Heart left ventricle (tissue), 16 donors: ENCODE measurements around the gene FAM83G. TPM values are rescaled to one million over a fixed set of nuclear protein-coding genes. Genes with fewer than 3 reads are reported as not detected.

ENCODE experiments used
- ATAC-seq, 4 donors: fragments of 200-7000 bp; cut with Tn5 transposase; one replicate each; pipeline ENCODE4 v1.9.1; 2020 to 2022; ENCODE audit warnings: moderate library complexity in 4 of 4, mild to moderate bottlenecking in 3 of 4, moderate number of reproducible peaks in 1 of 4
- DNase-seq, 5 donors: peaks; one replicate each; pipeline ENCODE4 v3.0.0-alpha.2; 2020
- H3K27ac ChIP-seq, 12 donors: fragments of 200-600 bp; sonication (generic) in 4 of 12; one replicate each; pipeline versions ENCODE4 v1.5.0 to v1.8.0; 2016 to 2022; ENCODE audit warnings: mild to moderate bottlenecking in 2 of 12
- H3K27me3 ChIP-seq, 9 donors: fragments of 200-600 bp; sonication (generic) in 2 of 9; one replicate each; pipeline versions ENCODE4 v1.5.1 to v1.8.0; 2016 to 2022; ENCODE audit warnings: mild to moderate bottlenecking in 3 of 9
- H3K36me3 ChIP-seq, 9 donors: fragments of 200-600 bp; sonication (generic) in 2 of 9; one replicate each; pipeline versions ENCODE4 v1.5.0 to v1.8.0; 2018 to 2022; ENCODE audit warnings: mild to moderate bottlenecking in 2 of 9
- H3K4me1 ChIP-seq, 12 donors: fragments of 200-600 bp; sonication (generic) in 4 of 12; one replicate each; pipeline versions ENCODE4 v1.5.0 to v1.8.0; 2016 to 2022; ENCODE audit warnings: mild to moderate bottlenecking in 3 of 12
- H3K4me3 ChIP-seq, 12 donors: fragments of 200-600 bp; sonication (generic) in 4 of 12; one replicate each; pipeline versions ENCODE4 v1.5.0 to v1.8.0; 2017 to 2022; ENCODE audit warnings: mild to moderate bottlenecking in 9 of 12, moderate library complexity in 4 of 12
- H3K9me3 ChIP-seq, 12 donors: fragments of 200-600 bp; sonication (generic) in 4 of 12; one replicate each; pipeline versions ENCODE4 v1.5.0 to v1.8.0; 2016 to 2022; ENCODE audit warnings: mild to moderate bottlenecking in 1 of 12
- CTCF ChIP-seq, 12 donors: fragments of 200-600 bp; sonication (generic) in 4 of 12; IDR thresholded peaks; one replicate each; pipeline versions ENCODE4 v1.5.0 to v1.8.0; 2018 to 2022; ENCODE audit warnings: antibody characterized with exemption in 12 of 12, mild to moderate bottlenecking in 5 of 12
- POLR2A ChIP-seq, 2 donors: fragments of 450-650 bp; IDR thresholded peaks; one replicate each; pipeline ENCODE4 v1.6.1; 2017; ENCODE audit warnings: antibody characterized with exemption in 2 of 2, mild to moderate bottlenecking in 2 of 2, moderate library complexity in 2 of 2
- WGBS, 4 donors: extraction: QIAGEN DNeasy Blood & Tissue Kit in 2 of 4; methylation state at CpG; one replicate each; pipeline versions ENCODE4 v1.1.5 to v1.1.7; 2013 to 2018; 5-methylcytosine and 5-hydroxymethylcytosine counted together
- intact Hi-C, 10 donors: fragments of 100-400 bp; cut with DNase I; formaldehyde crosslinking; loops; one replicate each; pipeline versions ENCODE4 v1.11.1 to v1.14.2; 2022
- polyA plus RNA-seq, 2 donors: library from polyadenylated mRNA; stranded (reverse); fragments of 200-250 nt; gene quantifications; one replicate each; pipeline ENCODE4 v1.2.3, GENCODE V29; 2013
- total RNA-seq, 9 donors: library from RNA; depleted of rRNA in 2 of 9; stranded (reverse); fragments of >200 nt in 2 of 9; fragmentation: NEBNext Ultra II Directional in 3 of 9; extraction: Animal tissue kit (Norgen Biotek cat#: 25700) in 3 of 9; gene quantifications; one replicate each; pipeline versions ENCODE4 v1.1.0 to v1.2.4, GENCODE V29; 2016 to 2023
- donor health status: ischemic (EF 13 %, LVEDD 7.1; RV severe dilation, severe dysfunction).
- donor health status: healthy with polysubstance abuse.
- donor health status: DM: no; HTN: yes; CAD: no.
- donor health status: DM: no; HTN: no; CAD: no.
- donor health status: ischemic (EF 25% LVEDD 6.9; RV normal size, moderate dysfunction).
- donor health status: ischemic (EF 25% LVEDD 5.7; RV mildly dilated, moderate dysfunction).
- donor health status: healthy.
- donor health status: DM: yes; HTN: yes; CAD: no.
- donor health status: ischemic (EF 35%, LVEDD 5.7; RV mildly dilated, moderate dysfunction).
- donor health status: nonischemic (EF 11% LVEDD 7.7; RV severe dilation, severe dysfunction).
- donor health status: DM: yes; HTN: yes; CAD: no.
- donor health status: PGD.
- donor health status: ischemic (EF 29% LVEDD 5.4; RV normal size, mild dysfunction).
- donor health status: nonischemic (EF 23%, LVEDD 6.1; RV moderate dilation, normal function).

FAM83G gene
- total and polyA plus RNA-seq, 11 donors, result 1.2 to 12.8 (median 1.8) TPM

GRCh38 chr17:18968945-18969887, 35.3 kb downstream of the FAM83G start:
- Histone ChIP-seq H3K27ac (no peak overlapping the region), H3K4me1 (no peaks in the 10 kb centered on the region), H3K27me3 (no peaks in the 10 kb centered on the region), H3K36me3 (no peaks in the 10 kb centered on the region), H3K4me3 (no peak overlapping the region), H3K9me3 (no peaks in the 10 kb centered on the region)
- intact Hi-C loops, result loop anchor here in 2 of 10 donors (1.0 to 5.0 kb wide), 2 partner anchors 16 to 53 kb away; no protein-coding TSS in a partner anchor
- TF ChIP-seq POLR2A (IDR thresholded peaks at IDR 0.05), result no peak
- TF ChIP-seq CTCF (IDR thresholded peaks at IDR 0.05), result no peak
- 76 to 82% (median 81%) methylated on average over 22 to 23 of the region's 23 CpGs for WGBS, 4 donors
- DNase-seq, result no peak
- ATAC-seq, result peak in 2 of 4 donors; percentile 40 to 43

- ATAC-seq, result no peak
- TF ChIP-seq CTCF (IDR thresholded peaks at IDR 0.05) (no peak), POLR2A (IDR thresholded peaks at IDR 0.05) (no peak)
- no peaks in the 10 kb centered on the region for H3K27me3 ChIP-seq
- H3K4me1 ChIP-seq, result no peaks in the 10 kb centered on the region
- no peak for DNase-seq
- 78 to 86% (median 79%) methylated on average over 4 of the region's 4 CpGs for WGBS, 4 donors
- H3K9me3 ChIP-seq, result no peaks in the 10 kb centered on the region
- intact Hi-C loops, result loop anchor here in 2 of 10 donors (1.0 to 5.0 kb wide), 2 partner anchors 15 to 54 kb away; no protein-coding TSS in a partner anchor
- no peaks in the 10 kb centered on the region for H3K36me3 ChIP-seq
- no peak overlapping the region for H3K27ac ChIP-seq
- no peak overlapping the region for H3K4me3 ChIP-seq
These were observed 36.2 kb downstream of the FAM83G start for GRCh38 chr17:18968345-18968744.

GRCh38 chr17:18967916-18968315, 36.6 kb downstream of the FAM83G start:
- DNase-seq (no peak), ATAC-seq (no peak)
- no peaks in the 10 kb centered on the region for H3K36me3 ChIP-seq
- WGBS, 4 donors, result 44 to 71% (median 66%) methylated on average over 3 to 4 of the region's 4 CpGs
- H3K27ac ChIP-seq, result no peak overlapping the region
- H3K4me1 ChIP-seq, result no peaks in the 10 kb centered on the region
- no peak for TF ChIP-seq POLR2A (IDR thresholded peaks at IDR 0.05)
- TF ChIP-seq CTCF (IDR thresholded peaks at IDR 0.05), result no peak
- H3K27me3 ChIP-seq, result no peaks in the 10 kb centered on the region
- H3K9me3 ChIP-seq, result no peaks in the 10 kb centered on the region
- intact Hi-C loops, result loop anchor here in 2 of 10 donors (1.0 to 5.0 kb wide), 2 partner anchors 15 to 54 kb away; no protein-coding TSS in a partner anchor
- H3K4me3 ChIP-seq, result no peak overlapping the region
